HG02678 (cell line): ENCODE data around the gene PLD2.

Source experiments
- ATAC-seq: cut with Tn5 transposase; IDR thresholded peaks from one replicate; pipeline ENCODE4 v1.9.1; 2021; ENCODE audit warnings: mild to moderate bottlenecking, moderate library complexity; ENCODE audit not compliant: unreplicated experiment

PLD2 gene

GRCh38 chr17:4832829-4833177, 25.9 kb downstream of the PLD2 start:
- ATAC-seq = peak; percentile 11

DNA sequence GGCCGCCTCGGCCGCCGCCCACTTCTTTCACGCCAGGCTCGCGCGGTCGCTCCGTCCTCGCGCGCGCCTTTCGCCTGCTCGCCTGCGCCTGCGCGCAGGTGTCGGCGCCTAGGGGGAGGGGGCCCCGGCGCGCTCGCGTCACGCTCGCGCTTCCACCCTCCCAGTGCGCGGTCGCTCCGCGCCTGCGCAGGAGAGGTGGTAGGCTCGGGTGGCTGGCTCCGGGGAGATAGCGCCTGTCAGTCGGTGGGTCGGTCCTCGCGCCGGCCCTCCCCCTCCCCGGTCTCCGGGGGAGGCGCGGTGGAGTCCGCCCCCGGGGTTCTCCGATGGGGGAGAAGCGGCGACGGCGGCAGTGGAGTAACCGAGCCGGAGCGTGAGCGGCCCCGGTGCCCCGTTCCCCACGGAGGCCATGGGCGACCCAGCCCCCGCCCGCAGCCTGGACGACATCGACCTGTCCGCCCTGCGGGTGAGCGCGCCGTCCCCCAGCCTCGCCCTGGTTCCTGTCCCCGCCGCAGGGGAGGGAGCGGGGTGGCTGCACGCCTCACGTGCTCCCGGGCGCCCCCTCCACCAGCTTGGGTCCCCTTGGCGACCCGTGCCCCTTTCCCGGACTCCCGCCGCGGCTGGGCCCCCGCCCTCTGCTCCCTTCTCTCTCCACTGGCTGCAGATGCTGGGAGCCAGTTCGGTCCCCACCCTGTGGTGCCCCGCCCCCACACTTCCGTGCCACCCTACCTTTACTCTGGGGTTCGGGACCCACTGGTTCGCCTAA, 26.4 kb downstream of the PLD2 start, which contains the start of gene MINK1:
Gene MINK1 (plus strand): TSS at position 163 of the 763 bp plus-strand sequence. CDS start 244 bp downstream, at position 407.
- peak; percentile 94 for ATAC-seq

DNA sequence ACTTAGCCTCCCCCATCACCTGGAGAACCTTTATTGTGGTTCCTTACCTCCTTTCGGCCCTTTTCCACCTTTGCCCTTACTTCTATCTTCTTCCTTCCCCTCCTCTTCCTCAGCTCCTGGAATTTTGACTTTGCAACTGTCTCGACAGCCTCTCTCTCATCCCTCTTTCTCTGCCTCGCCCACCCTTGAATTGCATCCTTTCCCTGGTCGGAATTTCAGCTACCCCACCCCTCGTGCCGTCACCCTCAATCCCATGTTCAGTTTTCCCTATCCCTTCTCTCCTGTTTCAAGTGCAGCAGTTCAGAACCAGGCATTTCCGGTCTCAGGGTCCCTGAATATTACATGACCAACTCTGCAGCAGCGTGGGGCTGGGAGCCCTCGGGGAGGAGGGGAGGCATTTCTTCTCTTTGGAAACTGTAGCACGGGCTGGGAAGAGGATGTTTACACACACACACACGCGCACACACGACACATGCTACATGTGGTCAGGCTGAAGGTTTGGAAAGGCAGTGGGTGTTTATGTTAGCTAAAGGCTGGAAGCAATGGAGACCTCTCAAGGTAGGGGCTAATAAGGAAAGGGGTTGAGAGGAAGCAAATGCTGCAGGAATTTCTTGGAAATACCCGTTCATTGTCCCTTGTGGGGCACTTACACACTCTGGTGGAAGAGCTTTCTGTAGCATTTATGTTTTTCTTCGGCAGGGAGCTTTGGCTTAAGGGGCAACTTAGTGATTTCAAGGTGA, 27.2 kb downstream of the PLD2 start:
- no peak for ATAC-seq

DNA sequence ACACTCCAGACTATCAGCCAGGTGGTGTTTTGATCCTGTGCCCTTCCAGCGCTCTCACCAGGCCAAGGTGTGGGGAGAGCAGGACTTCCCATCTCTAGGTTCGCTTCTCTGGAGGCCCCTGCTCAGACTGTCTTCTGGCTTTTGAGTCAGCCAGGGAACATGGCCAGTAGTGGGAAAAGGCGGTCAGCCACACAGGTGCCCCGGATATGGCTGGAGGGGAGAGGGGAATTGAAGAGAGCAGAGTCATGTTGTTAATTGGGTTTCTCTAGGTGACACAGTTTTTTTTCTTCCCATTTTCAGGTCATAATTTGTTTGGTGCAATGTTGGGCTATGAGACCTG, 27.7 kb downstream of the PLD2 start:
- ATAC-seq = no peak

GRCh38 chr17:4836221-4836620, 29.3 kb downstream of the PLD2 start:
- ATAC-seq = no peak

DNA sequence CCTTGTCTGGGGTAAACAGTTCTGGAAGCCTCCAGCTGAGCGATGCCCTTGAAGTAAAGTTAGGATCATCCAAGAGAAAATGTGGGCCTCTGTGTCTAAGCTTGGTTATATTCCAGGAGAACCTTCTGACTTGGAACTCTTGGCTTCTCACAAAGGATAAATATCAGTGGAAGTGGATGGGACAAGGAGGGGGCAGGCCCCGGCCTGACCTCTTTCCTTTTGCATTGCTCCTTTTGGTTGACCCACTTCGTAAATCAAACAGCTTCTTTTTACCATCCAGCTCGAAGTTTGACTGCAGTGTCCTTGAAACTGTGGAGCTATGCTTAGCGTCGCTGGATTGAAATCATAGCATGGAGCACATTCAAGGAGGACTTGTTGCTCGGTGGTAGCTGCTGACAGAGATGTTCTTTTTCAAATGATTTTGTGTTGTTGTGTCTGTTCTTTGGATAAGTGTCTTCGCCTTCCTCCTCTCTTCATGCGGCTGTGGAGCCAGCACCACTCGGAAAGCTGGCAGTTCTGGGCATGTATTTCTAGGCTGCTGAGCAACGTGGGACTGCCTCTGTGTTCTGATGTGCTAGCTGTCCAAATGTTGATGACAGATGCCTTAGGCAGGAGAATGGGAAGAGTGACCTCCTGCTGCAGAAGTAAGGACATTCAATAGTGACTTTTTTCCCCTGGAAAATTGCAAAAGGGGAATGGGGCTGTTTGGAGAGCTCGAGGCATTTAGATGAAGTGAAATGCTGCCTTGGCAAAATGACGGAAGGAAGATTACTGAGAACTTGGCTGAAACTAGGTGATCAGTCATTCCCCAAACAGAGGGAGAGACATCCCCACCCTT, 30.7 kb downstream of the PLD2 start:
- no peak for ATAC-seq

DNA sequence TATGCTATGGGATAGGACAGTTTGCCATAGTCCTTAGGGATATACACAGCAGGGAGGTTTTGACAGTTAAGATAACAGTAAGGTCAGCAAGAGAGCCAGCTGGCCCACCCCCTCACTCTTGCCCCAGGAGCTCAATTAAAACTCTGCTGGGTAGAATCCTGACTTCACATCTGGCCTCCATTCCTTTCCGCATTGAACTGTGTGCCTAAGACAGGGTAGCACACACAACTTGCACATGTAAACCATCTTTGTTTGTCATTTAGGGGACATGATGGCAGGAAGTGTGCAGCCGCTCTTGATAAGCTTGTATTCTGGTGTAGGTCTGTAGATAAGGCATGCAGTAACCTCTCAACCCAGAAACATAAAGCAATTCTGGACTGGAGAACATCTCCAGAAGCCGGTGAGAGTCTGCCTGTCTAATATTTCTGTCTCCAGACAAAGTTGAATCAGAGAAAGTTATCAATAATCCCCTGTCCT, 31.4 kb downstream of the PLD2 start:
- no peak for ATAC-seq

GRCh38 chr17:4839221-4839620, 32.3 kb downstream of the PLD2 start:
- no peak for ATAC-seq

- ATAC-seq = no peak
Observed at GRCh38 chr17:4839965-4840892, 33.3 kb downstream of the PLD2 start.

GRCh38 chr17:4840893-4841242, 33.9 kb downstream of the PLD2 start:
- ATAC-seq = no peak

GRCh38 chr17:4842376-4842775, 35.4 kb downstream of the PLD2 start:
- ATAC-seq = no peak

- ATAC-seq = no peak
Observed at GRCh38 chr17:4843321-4844000, 36.5 kb downstream of the PLD2 start.

DNA sequence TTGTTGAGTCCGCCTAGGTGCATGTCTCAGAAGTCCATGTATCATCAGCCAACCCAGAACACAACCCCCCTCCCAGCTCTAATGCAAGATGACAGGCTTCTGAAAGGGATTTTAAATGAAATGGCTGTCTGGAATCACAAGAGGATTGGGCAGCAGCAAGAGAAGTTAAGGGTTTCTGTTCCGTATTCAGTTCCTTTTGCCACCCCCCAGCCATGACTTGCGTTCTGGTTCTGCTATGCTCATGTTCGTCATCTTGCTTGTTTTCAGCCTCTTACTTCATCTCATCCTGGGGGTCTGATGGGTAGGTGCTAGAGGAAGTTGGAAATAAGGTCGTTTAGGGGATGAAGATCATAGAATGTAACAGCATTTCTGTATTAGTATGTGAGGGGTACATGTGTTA, 38.2 kb downstream of the PLD2 start:
- ATAC-seq = no peak

- ATAC-seq = no peak
Observed at GRCh38 chr17:4846635-4847390, 39.9 kb downstream of the PLD2 start.

DNA sequence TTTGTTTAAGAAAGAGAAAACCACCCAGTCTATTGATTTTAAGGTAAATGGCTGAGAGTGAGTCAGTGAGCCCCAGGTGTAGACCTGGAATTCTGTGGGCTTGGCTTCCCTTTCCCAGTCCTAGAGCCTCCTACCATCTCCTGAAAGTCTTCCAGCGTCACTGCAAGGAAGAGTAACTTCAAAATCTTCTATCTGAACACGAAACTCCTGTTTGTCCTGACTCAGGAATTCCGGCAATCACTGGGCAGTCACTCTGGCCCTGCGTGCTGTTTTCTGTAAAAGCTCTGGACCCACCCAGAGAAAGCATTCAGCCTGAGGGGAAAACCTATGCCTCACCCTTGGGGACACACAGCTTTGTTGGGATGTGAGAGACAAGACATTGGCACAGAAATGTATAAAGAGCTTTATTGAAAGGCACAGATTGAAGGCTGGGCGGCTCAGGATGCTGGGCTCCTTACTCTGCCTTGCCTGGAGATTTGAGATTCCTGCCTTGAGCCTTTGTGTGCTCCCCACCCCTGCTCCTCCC, 42.1 kb downstream of the PLD2 start:
- no peak for ATAC-seq

GRCh38 chr17:4850246-4850645, 43.3 kb downstream of the PLD2 start:
- ATAC-seq = no peak

DNA sequence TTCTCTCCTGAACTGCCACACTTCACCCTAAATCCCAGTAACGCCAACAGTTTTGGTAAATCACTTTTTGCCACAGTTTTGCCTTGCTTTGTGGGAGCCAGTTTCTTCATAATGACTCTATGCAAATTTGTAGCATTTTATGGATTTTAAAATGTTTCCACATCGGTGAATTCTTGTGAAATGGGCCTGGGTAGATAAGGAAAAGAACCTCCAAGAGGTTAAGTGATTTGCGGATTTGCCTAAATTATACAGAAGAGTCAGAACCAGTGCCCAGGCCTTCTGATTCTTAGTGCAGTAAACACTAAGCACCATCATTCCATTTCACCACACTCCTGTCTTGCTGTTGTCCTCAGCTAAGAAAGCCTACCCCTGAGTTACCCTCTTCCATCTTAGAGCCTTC, 44.1 kb downstream of the PLD2 start:
- no peak for ATAC-seq

DNA sequence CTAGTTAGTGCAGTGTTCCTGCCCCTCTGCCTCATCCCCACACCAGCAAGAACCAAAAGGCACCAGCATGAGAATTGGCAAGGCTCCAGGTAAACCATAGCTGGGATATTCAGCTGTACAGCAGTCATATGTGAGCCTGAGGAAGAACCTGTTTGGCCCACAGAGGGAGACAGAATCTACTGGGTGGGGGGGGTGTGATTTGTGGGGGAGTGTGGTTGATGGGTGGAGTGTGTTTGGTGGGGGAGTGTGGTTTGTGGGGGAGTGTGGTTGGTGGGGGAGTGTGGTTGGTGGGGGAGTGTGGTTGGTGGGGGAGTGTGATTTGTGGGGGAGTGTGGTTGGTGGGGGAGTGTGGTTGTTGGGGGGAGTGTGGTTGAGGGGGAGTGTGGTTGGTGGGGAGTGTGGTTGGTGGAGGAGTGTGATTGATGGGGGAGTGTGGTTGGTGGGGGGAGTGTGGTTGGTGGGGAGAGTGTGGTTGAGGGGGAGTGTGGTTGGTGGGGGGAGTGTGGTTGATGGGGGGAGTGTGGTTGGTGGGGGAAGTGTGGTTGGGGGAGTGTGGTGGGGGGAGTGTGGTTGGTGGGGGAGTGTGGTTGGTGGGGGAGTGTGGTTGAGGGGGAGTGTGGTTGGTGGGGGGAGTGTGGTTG, 45.7 kb downstream of the PLD2 start:
- no peak for ATAC-seq
